ENCODE data around the gene C2CD3.
"Not testable (repeated sequence)": the region's sequence is repeated elsewhere in the genome, so short reads cannot be mapped to it uniquely, and the experiment has no call there.

The C2CD3 gene

DNA sequence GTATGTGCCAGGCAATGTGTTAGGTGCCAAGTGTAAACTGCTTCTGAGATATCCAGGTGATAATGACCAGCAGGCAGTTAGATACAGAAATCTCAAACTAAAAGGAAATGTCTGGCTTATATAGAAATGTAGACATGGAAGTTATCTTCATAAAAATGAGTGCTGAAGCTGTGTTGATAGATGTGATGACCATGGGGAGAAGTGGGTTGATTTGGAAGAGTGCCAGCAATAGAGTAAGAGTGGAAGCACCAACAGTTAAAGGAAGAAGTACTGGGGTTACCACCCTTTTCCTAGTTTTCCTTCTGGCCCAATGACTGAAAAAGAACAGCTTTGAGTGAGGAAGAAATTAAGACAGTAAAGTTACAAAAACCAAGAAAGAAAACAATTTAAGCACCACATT, 68.5 kb downstream of the C2CD3 start:
- no peak for DNase-seq

- DNase-seq = no peak
Observed at GRCh38 chr11:74100735-74101134, 70.1 kb downstream of the C2CD3 start.

DNA sequence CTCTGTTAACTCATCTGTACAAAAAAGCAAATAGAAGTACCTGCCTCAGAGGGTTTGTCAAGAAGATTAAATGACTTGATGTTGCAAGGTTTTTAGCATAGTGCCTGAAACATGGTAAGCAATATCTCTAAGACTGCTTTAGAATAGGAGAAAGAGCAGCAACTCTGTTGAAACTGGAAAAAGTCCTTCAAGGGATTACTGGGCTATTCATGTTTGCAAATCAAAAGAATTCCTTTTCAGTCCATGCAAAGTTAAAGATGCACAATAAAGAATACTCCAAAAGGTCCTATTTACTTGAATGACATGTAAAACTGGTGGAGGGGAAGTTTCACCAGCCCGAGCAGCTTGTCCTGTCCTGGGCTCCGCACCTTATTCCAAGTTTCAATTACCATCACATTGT, 70.6 kb downstream of the C2CD3 start:
- DNase-seq = no peak

DNA sequence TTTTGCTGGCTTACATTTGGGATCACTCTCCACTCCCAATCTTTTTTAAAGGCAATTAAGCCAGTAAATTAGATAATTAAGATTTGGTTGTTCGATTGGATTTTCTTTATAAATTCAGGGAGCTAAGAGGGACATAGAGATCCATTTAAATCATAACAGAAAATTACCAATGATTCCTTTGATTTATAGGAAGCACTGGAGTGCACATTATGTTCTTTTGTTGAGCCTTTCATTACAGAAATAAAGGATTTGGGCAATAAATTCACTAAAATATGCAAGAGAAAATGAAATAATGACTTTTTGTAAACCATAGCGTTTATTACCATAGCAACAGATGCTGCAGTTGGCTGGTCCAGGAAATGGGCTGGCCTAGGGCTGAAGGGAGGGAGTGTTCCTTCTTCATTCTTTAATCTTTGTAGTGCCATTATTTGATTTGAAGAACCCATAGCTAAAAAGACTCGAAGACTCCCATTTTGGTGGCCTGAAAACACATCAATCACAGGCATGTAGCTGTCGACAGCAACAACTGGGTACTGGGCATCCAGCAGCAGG, 73.0 kb downstream of the C2CD3 start:
- no peak for DNase-seq

DNA sequence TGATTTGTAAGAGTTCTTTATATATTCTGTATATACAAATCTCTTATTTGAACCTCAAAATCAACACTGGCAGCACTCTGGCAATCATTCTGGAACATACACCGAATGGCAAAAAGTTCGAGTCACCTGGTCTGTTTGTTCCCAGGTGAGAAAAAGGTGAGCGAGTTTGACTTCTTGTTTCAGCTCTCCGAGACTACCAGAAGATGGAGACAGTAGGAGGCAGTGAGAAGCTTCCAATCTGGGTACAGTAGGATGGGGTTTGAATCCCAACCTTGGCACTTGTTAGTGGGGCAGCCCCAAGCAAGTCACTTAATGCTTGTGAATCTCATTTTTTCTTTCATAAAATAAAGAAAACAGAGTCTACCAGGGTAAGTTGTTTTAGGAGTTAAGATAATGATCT, 76.4 kb downstream of the C2CD3 start:
- no peak for DNase-seq

- no peak for DNase-seq
Observed at GRCh38 chr11:74092425-74092824, 78.4 kb downstream of the C2CD3 start.

DNA sequence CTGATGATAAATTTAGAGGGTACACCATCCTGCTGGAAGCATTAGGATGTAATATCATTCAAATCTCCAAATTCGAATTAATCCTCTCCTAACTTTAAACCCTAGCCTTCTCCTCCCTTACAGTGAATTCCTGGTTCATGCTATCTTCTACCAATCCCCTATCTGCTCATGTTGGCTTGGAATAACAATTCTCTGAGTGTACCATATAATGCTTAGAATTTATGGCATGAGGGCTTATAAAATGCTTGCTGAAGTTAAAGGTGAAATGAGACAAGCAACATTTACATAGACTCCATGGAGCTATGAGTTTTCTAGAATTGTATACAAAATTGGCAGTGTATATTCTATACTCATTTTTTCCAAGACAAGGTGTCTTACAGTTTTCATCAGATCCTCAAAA, 79.3 kb downstream of the C2CD3 start:
- DNase-seq = no peak

DNA sequence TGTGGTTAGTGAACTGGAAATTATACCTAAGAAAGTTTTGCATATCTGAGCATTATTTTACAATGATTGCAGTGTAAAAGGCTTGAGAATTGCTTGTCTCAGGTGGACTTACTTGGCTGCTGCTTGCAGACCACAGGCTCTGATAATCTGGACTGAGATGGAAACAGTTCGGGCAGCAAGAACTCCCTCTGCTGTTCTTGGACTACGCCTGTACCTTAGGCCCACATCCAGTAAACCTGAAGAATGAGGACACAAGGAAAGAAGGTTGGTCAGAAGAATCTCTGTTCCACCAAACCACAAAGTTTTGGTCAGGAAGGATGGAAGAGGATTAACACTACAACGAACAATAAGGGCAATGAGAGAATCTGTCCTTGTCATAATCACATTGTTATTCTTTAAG, 80.1 kb downstream of the C2CD3 start:
- no peak for DNase-seq

- DNase-seq = no peak
Observed at GRCh38 chr11:74086242-74086884, 84.4 kb downstream of the C2CD3 start.

DNA sequence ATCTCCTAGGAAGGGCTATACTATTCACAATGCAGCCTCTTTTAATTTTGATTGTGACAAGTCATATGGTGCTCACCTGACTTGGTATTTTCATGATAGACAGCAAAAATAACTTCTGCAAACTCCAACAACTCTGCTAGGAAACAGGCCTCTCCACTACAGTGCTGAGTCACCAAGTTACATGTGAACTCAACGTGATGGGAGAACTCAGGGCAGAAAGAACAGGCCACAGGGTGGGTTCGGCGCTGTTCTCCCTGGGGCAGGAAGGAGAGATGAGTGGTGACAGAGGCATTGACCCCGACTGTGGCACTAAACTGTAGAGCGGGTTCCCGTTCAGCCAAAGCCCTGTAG, 85.3 kb downstream of the C2CD3 start:
- DNase-seq = no peak

- no peak for DNase-seq
Observed at GRCh38 chr11:74084796-74085541, 85.8 kb downstream of the C2CD3 start.

GRCh38 chr11:74083927-74084326, 86.9 kb downstream of the C2CD3 start:
- DNase-seq = not testable (repeated sequence)

DNA sequence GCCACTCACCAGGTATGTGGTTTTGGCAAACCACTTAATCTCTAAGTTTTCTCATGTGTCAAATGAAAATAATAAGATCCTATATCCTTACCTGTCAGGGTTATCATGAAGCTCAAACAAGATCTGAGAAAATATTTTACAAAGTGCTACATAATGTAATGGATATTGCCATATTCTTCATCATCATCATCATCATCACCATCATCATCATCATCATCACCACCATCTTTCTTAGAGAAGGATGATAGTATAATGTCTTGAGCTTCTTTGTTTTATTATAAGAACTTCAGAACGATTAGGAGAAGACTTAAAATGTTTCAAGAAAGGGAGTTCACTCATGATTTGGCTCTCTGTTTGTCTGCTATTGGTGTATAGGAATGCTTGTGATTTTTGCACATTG, 89.4 kb downstream of the C2CD3 start:
- DNase-seq = no peak

GRCh38 chr11:74077193-74077592, 93.6 kb downstream of the C2CD3 start:
- no peak for DNase-seq

GRCh38 chr11:74072721-74073120, 98.1 kb downstream of the C2CD3 start:
- no peak for DNase-seq

GRCh38 chr11:74072286-74072685, 98.5 kb downstream of the C2CD3 start:
- no peak for DNase-seq

- no peak for DNase-seq
Observed at GRCh38 chr11:74070723-74071492, 99.9 kb downstream of the C2CD3 start.

DNA sequence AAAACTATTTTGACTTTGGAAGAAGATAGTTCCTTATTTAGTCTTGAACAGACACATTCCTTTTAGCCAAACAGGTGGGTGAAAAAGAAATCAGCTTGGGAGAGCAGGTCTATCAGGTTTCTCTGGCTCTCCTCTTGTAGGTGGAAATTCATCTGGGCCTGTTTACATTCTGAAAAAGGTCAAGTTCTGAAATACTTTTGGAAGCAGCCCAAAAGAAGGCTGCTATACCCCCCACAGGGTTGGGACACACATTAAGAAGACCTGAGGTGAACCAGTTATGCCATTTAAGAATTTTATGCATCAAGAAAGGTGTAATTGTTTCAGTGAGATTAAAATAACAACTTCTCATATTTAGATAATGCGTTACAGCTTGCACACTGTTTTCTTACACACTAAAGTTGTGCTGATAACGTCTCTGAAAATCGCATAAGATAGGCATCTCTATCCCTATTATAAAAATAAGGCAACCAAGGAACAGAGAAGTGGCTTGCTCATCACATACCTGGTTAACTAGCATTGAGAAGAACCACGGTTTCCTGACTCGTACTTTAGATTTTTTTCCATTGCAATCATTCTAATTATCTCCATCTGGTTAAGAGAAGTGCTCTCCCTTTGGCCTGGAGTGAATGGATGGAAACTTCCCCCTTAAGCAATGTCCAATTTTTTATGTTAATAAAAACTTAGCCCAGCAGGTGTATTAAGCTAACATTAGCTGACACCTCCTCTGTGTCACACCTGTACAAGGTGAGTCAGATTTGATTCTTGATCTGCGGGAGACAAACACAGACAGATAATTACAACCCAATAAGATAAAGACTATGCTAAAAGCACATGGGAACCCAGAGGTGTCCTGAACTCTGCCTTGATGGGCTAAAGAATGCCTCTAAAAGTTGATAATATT, 101.4 kb downstream of the C2CD3 start:
- no peak for DNase-seq

GRCh38 chr11:74066663-74067062, 104.1 kb downstream of the C2CD3 start:
- not testable (repeated sequence) for DNase-seq

DNA sequence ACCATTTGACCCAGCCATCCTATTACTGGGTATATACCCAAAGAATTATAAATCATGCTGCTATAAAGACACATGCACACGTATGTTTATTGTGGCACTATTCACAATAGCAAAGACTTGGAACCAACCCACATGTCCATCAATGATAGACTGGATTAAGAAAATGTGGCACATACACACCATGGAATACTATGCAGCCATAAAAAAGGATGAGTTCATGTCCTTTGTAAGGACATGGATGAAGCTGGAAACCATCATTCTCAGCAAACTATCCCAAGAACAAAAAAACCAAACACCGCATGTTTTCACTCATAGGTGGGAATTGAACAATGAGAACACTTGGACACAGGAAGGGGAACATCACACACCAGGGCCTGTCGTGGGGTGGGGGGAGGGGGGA, 105.3 kb downstream of the C2CD3 start:
- DNase-seq = not testable (repeated sequence)

GRCh38 chr11:74063628-74064027, 107.2 kb downstream of the C2CD3 start:
- DNase-seq = not testable (repeated sequence)

- not testable (repeated sequence) for DNase-seq
Observed at GRCh38 chr11:74061599-74061998, 109.2 kb downstream of the C2CD3 start.
